Measurements from ENCODE around the gene PNPLA7. TPM values are rescaled to one million over a fixed set of nuclear protein-coding genes. Genes with fewer than 3 reads are reported as not detected.
"Not testable (repeated sequence)": the region's sequence is repeated elsewhere in the genome, so short reads cannot be mapped to it uniquely, and the experiment has no call there.

The PNPLA7 gene
- total RNA-seq, 4 donors from 2014 or later, result 11.4 to 48.6 (median 27.2) TPM

DNA sequence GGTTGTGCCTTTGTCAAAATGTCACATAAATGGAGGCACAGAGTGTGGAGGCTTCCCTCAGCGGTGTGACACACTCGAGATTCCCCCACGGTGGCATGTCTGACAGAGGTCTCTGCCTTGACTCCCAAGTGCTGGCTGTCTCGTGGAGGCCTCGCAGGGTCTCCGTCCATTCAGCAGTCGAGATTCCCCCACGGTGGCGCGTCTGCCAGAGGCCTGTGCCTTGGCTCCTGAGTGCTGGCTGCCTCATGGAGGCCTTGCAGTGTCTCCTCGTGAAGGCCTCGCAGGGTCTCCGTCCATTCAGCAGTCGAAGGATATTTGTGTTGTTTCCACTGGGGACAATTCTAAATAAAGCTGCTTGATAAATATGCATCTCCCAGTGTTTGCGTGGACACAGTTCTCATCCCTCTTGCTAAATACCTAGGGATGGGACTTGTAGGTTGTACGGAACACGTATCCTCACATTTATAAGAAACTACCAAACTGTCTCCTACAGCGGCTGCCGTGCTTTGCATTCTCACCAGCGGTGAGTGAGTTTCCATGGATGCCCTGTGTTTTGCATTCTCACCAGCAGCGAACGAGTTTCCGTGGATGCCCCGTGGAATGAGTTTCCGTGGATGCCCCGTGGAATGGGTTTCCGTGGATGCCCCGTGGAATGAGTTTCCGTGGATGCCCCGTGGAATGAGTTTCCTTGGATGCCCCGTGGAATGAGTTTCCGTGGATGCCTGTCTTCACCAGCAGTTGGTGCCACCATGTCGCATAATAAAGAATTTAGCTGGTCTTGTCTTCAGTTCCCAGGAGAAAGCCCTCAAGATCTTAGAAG lies 25.8 kb downstream of the PNPLA7 start:
- TF ChIP-seq CTCF (IDR thresholded peaks at IDR 0.05) (no peak), POLR2A (IDR thresholded peaks at IDR 0.05) (no peak)

GRCh38 chr9:137522746-137523455 lies 27.3 kb downstream of the PNPLA7 start:
- Histone ChIP-seq H3K36me3 (no peaks in the 10 kb centered on the region), H3K27ac (no peak overlapping the region), H3K4me1 (no peaks in the 10 kb centered on the region), H3K4me3 (no peak overlapping the region), H3K9me3 (no peaks in the 10 kb centered on the region), H3K27me3 (no peaks in the 10 kb centered on the region)
- TF ChIP-seq POLR2A (IDR thresholded peaks at IDR 0.05), result no peak
- no peak for TF ChIP-seq CTCF (IDR thresholded peaks at IDR 0.05)
- no peak for DNase-seq

More for the DNA sequence above, 25.8 kb downstream of the PNPLA7 start:
- no peak for DNase-seq
- H3K36me3 ChIP-seq, result no peaks in the 10 kb centered on the region
- no peaks in the 10 kb centered on the region for H3K9me3 ChIP-seq
- no peak overlapping the region for H3K27ac ChIP-seq
- no peaks in the 10 kb centered on the region for H3K4me1 ChIP-seq
- H3K27me3 ChIP-seq, result no peaks in the 10 kb centered on the region
- no peak overlapping the region for H3K4me3 ChIP-seq

DNA sequence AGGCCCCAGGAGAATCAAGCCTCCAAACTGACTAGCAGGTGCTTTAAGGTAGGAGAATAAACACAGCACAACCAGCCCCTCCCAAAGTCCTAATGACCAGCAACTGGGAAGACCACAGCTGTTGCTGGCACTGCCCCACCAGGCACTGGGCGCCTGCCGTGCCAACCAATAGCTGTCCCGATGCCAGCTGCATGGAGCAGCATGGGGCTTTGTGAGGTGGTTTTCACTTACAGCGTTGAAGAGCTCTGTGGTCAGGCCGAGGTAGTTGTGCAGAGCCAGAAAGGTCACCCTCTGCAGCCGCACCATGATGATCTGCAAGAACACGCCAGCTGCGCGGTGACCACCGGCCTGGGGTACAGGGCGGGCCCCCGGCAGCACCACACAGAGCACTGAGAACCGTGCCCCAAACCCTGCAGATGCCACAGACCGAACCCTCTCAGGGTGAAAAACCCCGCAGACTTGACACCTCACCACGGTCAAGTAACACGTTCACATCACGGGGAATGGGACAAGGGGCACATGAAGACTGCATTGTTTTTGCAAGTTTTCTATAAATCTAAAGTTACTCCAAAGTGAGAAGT lies 28.7 kb downstream of the PNPLA7 start:
- no peak overlapping the region for H3K4me3 ChIP-seq
- no peaks in the 10 kb centered on the region for H3K9me3 ChIP-seq
- no peak for DNase-seq
- no peaks in the 10 kb centered on the region for H3K27me3 ChIP-seq
- TF ChIP-seq CTCF (IDR thresholded peaks at IDR 0.05), result no peak
- no peak for TF ChIP-seq POLR2A (IDR thresholded peaks at IDR 0.05)
- H3K36me3 ChIP-seq, result no peaks in the 10 kb centered on the region
- H3K27ac ChIP-seq, result no peak overlapping the region
- no peaks in the 10 kb centered on the region for H3K4me1 ChIP-seq

- Histone ChIP-seq H3K9me3 (no peaks in the 10 kb centered on the region), H3K27me3 (no peaks in the 10 kb centered on the region), H3K36me3 (no peaks in the 10 kb centered on the region), H3K4me1 (no peaks in the 10 kb centered on the region), H3K4me3 (no peak overlapping the region), H3K27ac (no peak overlapping the region)
- TF ChIP-seq POLR2A (IDR thresholded peaks at IDR 0.05) (no peak), CTCF (IDR thresholded peaks at IDR 0.05) (no peak)
- no peak for DNase-seq
These were observed 29.4 kb downstream of the PNPLA7 start for GRCh38 chr9:137520614-137521404.

DNA sequence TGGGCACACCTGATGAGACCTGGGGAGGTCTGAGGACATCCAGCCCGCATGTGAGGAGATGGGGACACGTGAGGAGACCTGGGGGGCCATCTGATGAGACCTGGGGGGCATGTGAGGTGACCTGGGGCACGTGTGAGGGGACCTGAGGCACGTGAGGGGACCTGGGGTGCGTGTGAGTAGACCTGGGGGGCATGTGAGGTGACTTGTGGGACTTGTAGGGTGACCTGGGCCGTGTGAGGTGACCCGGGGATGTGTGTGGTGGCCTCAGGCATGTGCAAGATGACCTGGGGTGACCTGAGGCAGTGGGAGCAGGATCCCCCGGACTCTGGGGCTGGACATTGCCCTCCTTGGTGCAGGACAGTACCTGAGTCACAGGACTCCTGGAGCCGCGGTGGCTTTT lies 30.6 kb downstream of the PNPLA7 start:
- Histone ChIP-seq H3K4me3 (no peak overlapping the region), H3K27ac (no peak overlapping the region), H3K4me1 (no peaks in the 10 kb centered on the region), H3K36me3 (no peaks in the 10 kb centered on the region), H3K9me3 (no peaks in the 10 kb centered on the region), H3K27me3 (no peaks in the 10 kb centered on the region)
- TF ChIP-seq CTCF (IDR thresholded peaks at IDR 0.05), result no peak
- TF ChIP-seq POLR2A (IDR thresholded peaks at IDR 0.05), result no peak
- DNase-seq, result no peak

DNA sequence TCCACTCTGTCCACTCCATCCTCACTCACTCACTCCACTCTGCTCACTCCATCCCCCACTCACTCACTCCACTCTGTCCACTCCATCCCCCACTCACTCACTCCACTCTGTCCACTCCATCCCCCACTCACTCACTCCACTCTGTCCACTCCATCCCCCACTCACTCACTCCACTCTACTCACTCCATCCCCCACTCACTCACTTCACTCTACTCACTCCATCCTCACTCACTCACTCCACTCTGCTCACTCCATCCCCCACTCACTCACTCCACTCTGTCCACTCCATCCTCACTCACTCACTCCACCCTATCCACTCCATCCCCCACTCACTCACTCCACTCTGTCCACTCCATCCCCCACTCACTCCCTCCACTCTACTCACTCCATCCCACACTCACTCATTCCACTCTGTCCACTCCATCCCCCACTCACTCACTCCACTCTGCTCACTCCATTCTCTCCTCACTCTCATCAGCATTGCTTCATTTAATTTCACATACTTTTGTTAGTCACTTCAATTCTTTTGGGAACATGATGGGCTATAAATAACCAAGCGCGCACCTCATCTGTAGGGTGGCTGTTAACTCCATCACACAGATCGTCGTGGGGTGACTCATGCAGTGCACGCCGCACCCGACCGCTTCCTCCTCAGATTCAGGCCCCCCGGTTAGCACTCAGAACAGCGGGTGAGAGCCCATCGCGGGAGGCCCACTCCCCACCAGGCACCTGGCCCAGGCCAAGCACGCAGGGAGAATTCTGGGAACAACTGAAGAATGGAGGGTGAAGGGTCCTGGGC lies 31.3 kb downstream of the PNPLA7 start:
- not testable (repeated sequence) for DNase-seq, H3K36me3 ChIP-seq

More for the DNA sequence above, 31.3 kb downstream of the PNPLA7 start:
- H3K27ac ChIP-seq, H3K27me3 ChIP-seq, H3K4me3 ChIP-seq, H3K4me1 ChIP-seq, H3K9me3 ChIP-seq: not testable (repeated sequence)
